Neuronal stem cell (in vitro differentiated cells): ENCODE results near the gene UBXN10. TPM values are rescaled to one million over a fixed set of nuclear protein-coding genes. Genes with fewer than 3 reads are reported as not detected.

ENCODE experiments used
- DNase-seq: peaks from one replicate; pipeline ENCODE4 v3.0.0-alpha.2; 2013; ENCODE audit warnings: low spot score
- H2AFZ ChIP-seq: one replicate; pipeline ENCODE4 v1.6.1; 2013; ENCODE audit warnings: mild to moderate bottlenecking, low read length, inconsistent platforms
- H2AK5ac ChIP-seq: 2 replicates; pipeline ENCODE4 v1.6.1; 2013; ENCODE audit warnings: low read depth, mild to moderate bottlenecking, inconsistent platforms, low read length, moderate library complexity, mixed read lengths
- H2BK120ac ChIP-seq: 2 replicates; pipeline ENCODE4 v1.6.1; 2013; ENCODE audit warnings: low read depth, mild to moderate bottlenecking, inconsistent platforms, low read length, moderate library complexity, mixed read lengths
- H2BK12ac ChIP-seq: one replicate; pipeline ENCODE4 v1.6.1; 2013; ENCODE audit warnings: low read length, inconsistent platforms
- H2BK15ac ChIP-seq: 2 replicates; pipeline ENCODE4 v1.6.1; 2013; ENCODE audit warnings: mild to moderate bottlenecking, low read length, inconsistent platforms, mixed read lengths
- H2BK5ac ChIP-seq: one replicate; pipeline ENCODE4 v1.6.1; 2013; ENCODE audit warnings: inconsistent platforms, mild to moderate bottlenecking, low read length, moderate library complexity
- H3K14ac ChIP-seq: one replicate; pipeline ENCODE4 v1.6.1; 2013; ENCODE audit warnings: low read length, inconsistent platforms
- H3K18ac ChIP-seq: 2 replicates; pipeline ENCODE4 v1.6.1; 2013; ENCODE audit warnings: low read length, inconsistent platforms
- H3K23ac ChIP-seq: 2 replicates; pipeline ENCODE4 v1.6.1; 2013; ENCODE audit warnings: low read depth, mild to moderate bottlenecking, mixed read lengths, low read length, inconsistent platforms; ENCODE audit not compliant: poor library complexity
- H3K27ac ChIP-seq: replicated peaks from 3 replicates; pipeline ENCODE4 v1.5.1; 2013; ENCODE audit warnings: low read length, inconsistent platforms
- H3K27me3 ChIP-seq, 3 experiments: 2 replicates each; pipeline ENCODE4 v1.6.1; 2013; ENCODE audit warnings: low read length in 3 of 3, mild to moderate bottlenecking in 2 of 3, inconsistent platforms in 1 of 3, low read depth in 1 of 3, mixed read lengths in 1 of 3, moderate library complexity in 1 of 3; ENCODE audit not compliant: control insufficient read depth in 3 of 3, insufficient read depth in 3 of 3
- H3K36me3 ChIP-seq, 2 donors: replicated peaks in 1 of 2; 2 replicates each; pipeline ENCODE4 v1.6.1; 2013; ENCODE audit warnings: low read length in 2 of 2; ENCODE audit not compliant: control insufficient read depth in 2 of 2, insufficient read depth in 2 of 2
- H3K4ac ChIP-seq: 2 replicates; pipeline ENCODE4 v1.6.1; 2013; ENCODE audit warnings: inconsistent platforms, mild to moderate bottlenecking, low read length, moderate library complexity
- H3K4me1 ChIP-seq, 2 donors: 1 replicate in 1 of 2; 2 replicates in 1 of 2; pipeline ENCODE4 v1.6.1; 2013; ENCODE audit warnings: low read length in 2 of 2, low read depth in 1 of 2; ENCODE audit not compliant: control insufficient read depth in 2 of 2, insufficient read depth in 1 of 2
- H3K4me2 ChIP-seq: one replicate; pipeline ENCODE4 v1.6.1; 2013; ENCODE audit warnings: mild to moderate bottlenecking, low read length, inconsistent platforms; ENCODE audit not compliant: insufficient read depth, poor library complexity, severe bottlenecking
- H3K4me3 ChIP-seq, 2 donors: 2 replicates each; pipeline ENCODE4 v1.5.1; 2013; ENCODE audit warnings: low read length in 2 of 2, mild to moderate bottlenecking in 2 of 2, inconsistent platforms in 1 of 2, moderate library complexity in 1 of 2
- H3K79me1 ChIP-seq: one replicate; pipeline ENCODE4 v1.6.1; 2013; ENCODE audit warnings: low read depth, mild to moderate bottlenecking, inconsistent platforms, low read length, moderate library complexity
- H3K9ac ChIP-seq: one replicate; pipeline ENCODE4 v1.6.1; 2013; ENCODE audit warnings: mild to moderate bottlenecking, low read depth, low read length, inconsistent platforms; ENCODE audit not compliant: poor library complexity
- H3K9me3 ChIP-seq, 2 donors: replicated peaks in 1 of 2; 2 replicates each; pipeline versions ENCODE3 to v1.6.1; 2013; ENCODE audit warnings: low read length in 2 of 2, mild to moderate bottlenecking in 2 of 2, inconsistent platforms in 1 of 2, low read depth in 1 of 2, mixed read lengths in 1 of 2, moderate library complexity in 1 of 2; ENCODE audit not compliant: control insufficient read depth in 2 of 2, insufficient read depth in 1 of 2
- H4K8ac ChIP-seq: one replicate; pipeline ENCODE4 v1.6.1; 2013; ENCODE audit warnings: low read depth, mild to moderate bottlenecking, inconsistent platforms, low read length, moderate library complexity
- H4K91ac ChIP-seq: one replicate; pipeline ENCODE4 v1.6.1; 2013; ENCODE audit warnings: low read length, low read depth, mild to moderate bottlenecking, inconsistent platforms; ENCODE audit not compliant: poor library complexity
- WGBS, 2 donors: extraction: QIAGEN DNeasy Blood & Tissue Kit; methylation state at CpG; one replicate each; pipeline ENCODE4 v1.1.7; 2013; ENCODE audit warnings: missing lambda C conversion rate in 2 of 2, mixed read lengths in 1 of 2; ENCODE audit not compliant: insufficient read length in 2 of 2, insufficient replicate concordance in 1 of 2; ENCODE audit errors: extremely low coverage in 2 of 2; 5-methylcytosine and 5-hydroxymethylcytosine counted together
- polyA plus RNA-seq, 2 experiments: library from polyadenylated mRNA; stranded (reverse); fragments of 200-250 nt; gene quantifications; one replicate each; pipeline ENCODE4 v1.2.3, GENCODE V29; 2013

Gene UBXN10
- polyA plus RNA-seq (2013, experiment 1 of 2) = 0.50 TPM
- polyA plus RNA-seq (2013, experiment 2 of 2) = 0.55 TPM

- Histone ChIP-seq H3K4ac (no peak within 1 kb of the TSS), H3K23ac (no peak within 1 kb of the TSS), H3K9ac (no peak within 1 kb of the TSS), H2BK120ac (no peak within 1 kb of the TSS), H3K9me3 (no peaks in the 10 kb centered on the region), H3K36me3 (no peaks in the 10 kb centered on the region), H2AK5ac (no peak within 1 kb of the TSS), H3K27me3 (peaks cover 0 to 53% (median 7%) of the 10 kb centered on the region in 3 experiments), H4K8ac (no peak within 1 kb of the TSS), H3K79me1 (no peaks in the 10 kb centered on the region), H3K18ac (peak within 1 kb of the TSS; percentile 77), H2BK15ac (no peak within 1 kb of the TSS), H3K4me2 (peak within 1 kb of the TSS; percentile 95), H3K27ac (no peak within 1 kb of the TSS), H4K91ac (peak within 1 kb of the TSS; percentile 40), H2BK12ac (peak within 1 kb of the TSS; percentile 2), H3K14ac (no peak within 1 kb of the TSS), H3K4me1 (peaks cover 3 to 5% of the 10 kb centered on the region in 2 donors), H2AFZ (peak within 1 kb of the TSS; percentile 94), H3K4me3 (peak within 1 kb of the TSS; percentile 41 to 81), H2BK5ac (no peak within 1 kb of the TSS)
- WGBS, 2 donors = no CpG with 5 or more reads among the region's 52 CpGs
- DNase-seq = peak; percentile 49
Observed at GRCh38 chr1:20185834-20186782, at the start of gene UBXN10, which contains the start of gene PLA2G2C. TSS of gene UBXN10 (plus strand) at chr1:20186096. CDS start at chr1:20190562, 4,466 bp downstream. TSS of gene PLA2G2C (minus strand) at chr1:20186518. CDS start at chr1:20177363, 9,155 bp downstream.

- H2BK5ac ChIP-seq = no peak overlapping the region
- WGBS, 2 donors = no CpG with 5 or more reads among the region's 3 CpGs
- H3K4me1 ChIP-seq = no peaks in the 10 kb centered on the region
- no peak overlapping the region for H4K91ac ChIP-seq
- no peaks in the 10 kb centered on the region for H3K36me3 ChIP-seq
- no peak overlapping the region for H3K14ac ChIP-seq
- no peak overlapping the region for H2AK5ac ChIP-seq
- H3K4ac ChIP-seq = no peak overlapping the region
- H2BK12ac ChIP-seq = no peak overlapping the region
- no peak overlapping the region for H3K4me2 ChIP-seq
- H3K79me1 ChIP-seq = no peaks in the 10 kb centered on the region
- H2BK120ac ChIP-seq = no peak overlapping the region
- no peaks in the 10 kb centered on the region for H3K27me3 ChIP-seq
- no peak overlapping the region for H3K23ac ChIP-seq
- no peak overlapping the region for H3K9ac ChIP-seq
- no peak overlapping the region for H3K4me3 ChIP-seq
- H2BK15ac ChIP-seq = no peak overlapping the region
- H3K27ac ChIP-seq = no peak overlapping the region
- H4K8ac ChIP-seq = no peak overlapping the region
- no peak for DNase-seq
- H3K9me3 ChIP-seq = no peaks in the 10 kb centered on the region
- H3K18ac ChIP-seq = no peak overlapping the region
- H2AFZ ChIP-seq = no peak overlapping the region
Observed at GRCh38 chr1:20136249-20136648, 49.6 kb upstream of the UBXN10 start.

- H3K18ac ChIP-seq = no peak overlapping the region
- H3K36me3 ChIP-seq = no peaks in the 10 kb centered on the region
- H3K27ac ChIP-seq = no peak overlapping the region
- no peak overlapping the region for H3K4me2 ChIP-seq
- H3K14ac ChIP-seq = no peak overlapping the region
- no peaks in the 10 kb centered on the region for H3K79me1 ChIP-seq
- no peak overlapping the region for H2BK12ac ChIP-seq
- no peak overlapping the region for H3K23ac ChIP-seq
- no peak overlapping the region for H4K8ac ChIP-seq
- no peak overlapping the region for H2BK15ac ChIP-seq
- no peaks in the 10 kb centered on the region for H3K4me1 ChIP-seq
- H3K9ac ChIP-seq = no peak overlapping the region
- no peak overlapping the region for H2BK120ac ChIP-seq
- H3K27me3 ChIP-seq = no peaks in the 10 kb centered on the region
- DNase-seq = no peak
- H3K4me3 ChIP-seq = no peak overlapping the region
- no peak overlapping the region for H2AK5ac ChIP-seq
- no CpG with 5 or more reads among the region's 4 CpGs for WGBS, 2 donors
- no peak overlapping the region for H4K91ac ChIP-seq
- no peak overlapping the region for H3K4ac ChIP-seq
- no peaks in the 10 kb centered on the region for H3K9me3 ChIP-seq
- no peak overlapping the region for H2BK5ac ChIP-seq
- H2AFZ ChIP-seq = no peak overlapping the region
Observed at GRCh38 chr1:20137055-20137454, 48.8 kb upstream of the UBXN10 start.

- Histone ChIP-seq H3K27ac (no peak overlapping the region), H3K79me1 (no peaks in the 10 kb centered on the region), H3K4me3 (no peak overlapping the region), H3K27me3 (no peaks in the 10 kb centered on the region), H3K4me1 (no peaks in the 10 kb centered on the region), H3K9me3 (no peaks in the 10 kb centered on the region), H3K18ac (no peak overlapping the region), H4K91ac (no peak overlapping the region), H3K23ac (no peak overlapping the region), H4K8ac (no peak overlapping the region), H2BK120ac (no peak overlapping the region), H2AK5ac (no peak overlapping the region), H3K9ac (no peak overlapping the region), H3K4me2 (no peak overlapping the region), H3K14ac (no peak overlapping the region), H3K4ac (no peak overlapping the region), H2BK12ac (no peak overlapping the region), H3K36me3 (no peaks in the 10 kb centered on the region), H2BK15ac (no peak overlapping the region), H2BK5ac (no peak overlapping the region), H2AFZ (no peak overlapping the region)
- no CpG with 5 or more reads among the region's 1 CpG for WGBS, 2 donors
- no peak for DNase-seq
Observed at GRCh38 chr1:20137604-20138003, 48.3 kb upstream of the UBXN10 start.
